Esophagus muscularis mucosa (tissue), 4 donors: Measurements from ENCODE around the gene SMIM35. TPM values are rescaled to one million over a fixed set of nuclear protein-coding genes. Genes with fewer than 3 reads are reported as not detected.

Experiments
- DNase-seq: peaks from one replicate; pipeline ENCODE4 v3.0.0-alpha.2; 2017; ENCODE audit errors: extremely low spot score
- H3K27ac ChIP-seq, 4 donors: fragments of 200-600 bp; sonication (generic); replicated peaks in 1 of 4; 1 replicate in 3 of 4; 2 replicates in 1 of 4; pipeline ENCODE4 v1.5.1; 2016 to 2019; ENCODE audit warnings: mild to moderate bottlenecking in 1 of 4
- H3K27me3 ChIP-seq, 4 donors: fragments of 200-600 bp; sonication (generic); one replicate each; pipeline versions ENCODE4 v1.5.1 to v1.6.0; 2016 to 2019
- H3K36me3 ChIP-seq, 4 donors: fragments of 200-600 bp; sonication (generic); one replicate each; pipeline ENCODE4 v1.5.1; 2016 to 2019
- H3K4me1 ChIP-seq, 4 donors: fragments of 200-600 bp; sonication (generic); one replicate each; pipeline ENCODE4 v1.5.1; 2016 to 2019
- H3K4me3 ChIP-seq, 4 donors: fragments of 200-600 bp; sonication (generic); 1 replicate in 2 of 4; 2 replicates in 2 of 4; pipeline ENCODE4 v1.5.1; 2016 to 2019; ENCODE audit warnings: mild to moderate bottlenecking in 4 of 4, moderate library complexity in 1 of 4
- H3K9me3 ChIP-seq, 4 donors: fragments of 200-600 bp; sonication (generic); 1 replicate in 3 of 4; 2 replicates in 1 of 4; pipeline ENCODE4 v1.5.1; 2016 to 2019
- EP300 ChIP-seq: sonication (generic); formaldehyde crosslinking; IDR thresholded peaks from one replicate; pipeline ENCODE4 v1.6.1; 2017; ENCODE audit warnings: antibody characterized with exemption
- POLR2A ChIP-seq: fragments of 450-650 bp; IDR thresholded peaks from one replicate; pipeline ENCODE4 v1.6.1; 2017; ENCODE audit warnings: antibody characterized with exemption, moderate library complexity, mild to moderate bottlenecking, low read depth
- POLR2AphosphoS5 ChIP-seq, 2 donors: sonication (generic); formaldehyde crosslinking; IDR thresholded peaks; one replicate each; pipeline ENCODE4 v1.6.1; 2017; ENCODE audit warnings: antibody characterized with exemption in 2 of 2
- WGBS: methylation state at CpG from one replicate; pipeline ENCODE4 v1.1.5; 2018; 5-methylcytosine and 5-hydroxymethylcytosine counted together
- intact Hi-C: fragments of 100-400 bp; cut with DNase I; formaldehyde crosslinking; loops from one replicate; pipeline ENCODE4 v1.15.1; 2023
- total RNA-seq, 4 donors: library from RNA; depleted of rRNA; stranded (reverse); fragments of >200 nt; gene quantifications; one replicate each; pipeline versions ENCODE4 v1.1.0 to v1.2.1, GENCODE V29; 2016
- TF ChIP-seq, protein P1 (sequence below), 3 experiments: fragments of 200-600 bp in 2 of 3; fragments of 450-650 bp in 1 of 3; sonication (generic) in 2 of 3; IDR thresholded peaks; one replicate each; pipeline ENCODE4 v1.5.1; 2017 to 2019; ENCODE audit warnings: antibody characterized with exemption in 3 of 3, mild to moderate bottlenecking in 2 of 3, moderate library complexity in 1 of 3

SMIM35 gene
- total RNA-seq, 4 donors from 2014 or later: not detected

- Histone ChIP-seq H3K27ac (peak overlapping the region in 1 of 4 donors; percentile 0), H3K9me3 (peaks cover 0 to 8% (median 3%) of the 10 kb centered on the region in 4 donors), H3K27me3 (peaks cover 0 to 7% (median 0%) of the 10 kb centered on the region in 4 donors), H3K4me3 (no peak overlapping the region), H3K4me1 (no peaks in the 10 kb centered on the region), H3K36me3 (no peaks in the 10 kb centered on the region)
- TF ChIP-seq, protein P1, sequence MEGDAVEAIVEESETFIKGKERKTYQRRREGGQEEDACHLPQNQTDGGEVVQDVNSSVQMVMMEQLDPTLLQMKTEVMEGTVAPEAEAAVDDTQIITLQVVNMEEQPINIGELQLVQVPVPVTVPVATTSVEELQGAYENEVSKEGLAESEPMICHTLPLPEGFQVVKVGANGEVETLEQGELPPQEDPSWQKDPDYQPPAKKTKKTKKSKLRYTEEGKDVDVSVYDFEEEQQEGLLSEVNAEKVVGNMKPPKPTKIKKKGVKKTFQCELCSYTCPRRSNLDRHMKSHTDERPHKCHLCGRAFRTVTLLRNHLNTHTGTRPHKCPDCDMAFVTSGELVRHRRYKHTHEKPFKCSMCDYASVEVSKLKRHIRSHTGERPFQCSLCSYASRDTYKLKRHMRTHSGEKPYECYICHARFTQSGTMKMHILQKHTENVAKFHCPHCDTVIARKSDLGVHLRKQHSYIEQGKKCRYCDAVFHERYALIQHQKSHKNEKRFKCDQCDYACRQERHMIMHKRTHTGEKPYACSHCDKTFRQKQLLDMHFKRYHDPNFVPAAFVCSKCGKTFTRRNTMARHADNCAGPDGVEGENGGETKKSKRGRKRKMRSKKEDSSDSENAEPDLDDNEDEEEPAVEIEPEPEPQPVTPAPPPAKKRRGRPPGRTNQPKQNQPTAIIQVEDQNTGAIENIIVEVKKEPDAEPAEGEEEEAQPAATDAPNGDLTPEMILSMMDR (IDR thresholded peaks at IDR 0.05): no peak
- TF ChIP-seq EP300: no peak
- no peak for TF ChIP-seq POLR2AphosphoS5 (IDR thresholded peaks at IDR 0.05)
- no peak for TF ChIP-seq POLR2A
- intact Hi-C loops: no loop called here
- no peak for DNase-seq
- WGBS: 75% methylated on average over 1 of the region's 1 CpG
Measured at GRCh38 chr11:117959438-117960149, 127.2 kb downstream of the SMIM35 start.

GRCh38 chr11:117958949-117959348, 127.8 kb downstream of the SMIM35 start:
- H3K27ac ChIP-seq: no peak overlapping the region
- TF ChIP-seq, protein P1 (IDR thresholded peaks at IDR 0.05): no peak
- TF ChIP-seq EP300: no peak
- TF ChIP-seq POLR2AphosphoS5 (IDR thresholded peaks at IDR 0.05): no peak
- no peak for TF ChIP-seq POLR2A
- peaks cover 0 to 8% (median 0%) of the 10 kb centered on the region in 4 donors for H3K27me3 ChIP-seq
- no peak for DNase-seq
- peaks cover 0 to 8% (median 3%) of the 10 kb centered on the region in 4 donors for H3K9me3 ChIP-seq
- H3K4me3 ChIP-seq: no peak overlapping the region
- H3K4me1 ChIP-seq: no peaks in the 10 kb centered on the region
- no peaks in the 10 kb centered on the region for H3K36me3 ChIP-seq
- intact Hi-C loops: no loop called here
- WGBS: 93% methylated on average over 1 of the region's 1 CpG

Other genes with a start within 250 kb of the SMIM35 start
- gene FXYD6, start 210.3 kb downstream of the SMIM35 start, total RNA-seq: 100 to 1,000 TPM in 2 of 4 donors, 10 to 100 TPM in 2; 78.9 to 105 (median 91.5) TPM
- not detected for gene TMPRSS13, start 157.6 kb downstream of the SMIM35 start, total RNA-seq
- 10 to 100 TPM; 14.3 to 34.9 (median 20.9) TPM for gene IL10RA, start 100.6 kb downstream of the SMIM35 start, total RNA-seq
- under 1 TPM in 3 of 4 donors, not detected in 1; 0.17 to 0.33 (median 0.26) TPM for gene TMPRSS4, start 9.9 kb downstream of the SMIM35 start, total RNA-seq
- 1 to 10 TPM; 3.7 to 8.4 (median 4.4) TPM for gene SCN4B, start 65.9 kb upstream of the SMIM35 start, total RNA-seq
- gene SCN2B, start 89.7 kb upstream of the SMIM35 start, total RNA-seq: 1 to 10 TPM in 1 of 4 donors, under 1 TPM in 3; 0.42 to 1.2 (median 0.67) TPM
- 1 to 10 TPM in 3 of 4 donors, under 1 TPM in 1; 0.92 to 8.9 (median 1.2) TPM for gene JAML, start 138.0 kb upstream of the SMIM35 start, total RNA-seq
- under 1 TPM; 0.42 to 0.52 (median 0.48) TPM for gene MPZL3, start 165.4 kb upstream of the SMIM35 start, total RNA-seq
- gene MPZL2, start 177.3 kb upstream of the SMIM35 start, total RNA-seq: 10 to 100 TPM in 3 of 4 donors, 1 to 10 TPM in 1; 6.6 to 31.6 (median 13.9) TPM
- gene CD3E, start 217.8 kb upstream of the SMIM35 start, total RNA-seq: 1 to 10 TPM in 2 of 4 donors, under 1 TPM in 2; 0.42 to 2.8 (median 0.96) TPM